NCI-H2196 treated with DMSO at 0.1 percent for 48 hours (cell line): ENCODE measurements around the gene UGT2B7.

Experiments
- DNase-seq: peaks from one replicate; lab custom pipeline; 2025; ENCODE audit not compliant: unreplicated experiment; lab: John Stamatoyannopoulos, UW

Gene UGT2B7

GRCh38 chr4:69147334-69147733 lies 51.1 kb downstream of the UGT2B7 start:
- DNase-seq: no peak

DNA sequence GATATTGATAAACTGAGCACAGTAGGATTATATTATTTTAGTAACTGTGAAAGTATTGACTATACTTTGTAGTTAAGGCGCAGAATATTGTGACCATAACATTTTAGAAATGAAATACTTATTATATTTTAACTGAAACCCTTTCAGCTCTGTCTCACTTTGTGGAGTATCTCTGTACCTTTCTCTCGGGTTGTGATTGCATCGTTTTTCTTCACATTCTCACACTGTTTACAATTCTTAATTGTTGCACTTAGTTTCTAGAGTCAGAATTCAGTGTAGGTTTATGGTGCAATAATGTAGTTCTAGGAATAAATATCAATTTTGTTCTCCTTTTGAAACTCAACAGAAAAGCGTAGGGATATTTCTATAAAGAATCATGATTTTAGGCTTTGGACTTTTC lies 57.7 kb downstream of the UGT2B7 start:
- no peak for DNase-seq

DNA sequence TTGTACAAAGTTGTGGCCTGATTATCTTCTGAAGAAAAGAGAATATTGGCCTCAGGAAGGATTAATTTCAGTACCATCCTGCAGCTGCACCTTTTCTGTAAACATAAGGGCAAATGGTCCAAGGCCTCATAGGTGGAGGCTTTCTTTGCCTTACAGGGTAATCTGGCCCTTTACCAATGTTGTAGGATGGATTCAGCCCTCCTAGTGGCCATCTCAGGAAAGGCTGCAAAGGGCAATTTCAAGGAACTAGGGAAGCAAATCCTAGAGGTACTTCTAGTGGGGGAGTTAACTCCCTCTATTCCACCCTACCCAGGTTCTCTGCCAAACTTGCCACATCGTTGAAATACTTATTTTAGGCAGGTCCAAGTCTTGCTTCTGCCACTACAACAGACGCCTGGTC lies 60.6 kb downstream of the UGT2B7 start:
- DNase-seq: no peak
